ENCODE measurements around the gene CLDN22.

CLDN22 gene

DNA sequence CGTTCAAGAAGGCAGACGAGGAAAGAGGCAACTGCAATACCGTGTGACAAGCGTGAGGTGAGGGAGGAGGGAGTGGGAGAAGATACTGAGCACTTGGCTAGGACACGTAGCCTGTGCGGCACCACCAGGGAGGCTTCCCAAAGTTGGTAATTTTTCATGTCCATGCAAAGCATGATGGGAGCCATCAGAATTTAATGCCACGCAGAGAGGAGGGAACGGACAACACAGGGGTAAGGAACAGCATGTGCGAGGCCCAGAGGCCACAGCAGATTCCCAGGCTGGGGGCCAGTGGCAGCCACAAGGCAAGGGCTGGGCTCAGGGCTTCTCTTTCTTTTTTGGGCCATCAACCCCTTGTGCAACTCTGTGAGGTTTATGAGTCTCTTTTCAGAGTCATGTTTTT is 13.1 kb upstream of the CLDN22 start:
- H3K27ac ChIP-seq: no peak overlapping the region
- TF ChIP-seq, protein P1, sequence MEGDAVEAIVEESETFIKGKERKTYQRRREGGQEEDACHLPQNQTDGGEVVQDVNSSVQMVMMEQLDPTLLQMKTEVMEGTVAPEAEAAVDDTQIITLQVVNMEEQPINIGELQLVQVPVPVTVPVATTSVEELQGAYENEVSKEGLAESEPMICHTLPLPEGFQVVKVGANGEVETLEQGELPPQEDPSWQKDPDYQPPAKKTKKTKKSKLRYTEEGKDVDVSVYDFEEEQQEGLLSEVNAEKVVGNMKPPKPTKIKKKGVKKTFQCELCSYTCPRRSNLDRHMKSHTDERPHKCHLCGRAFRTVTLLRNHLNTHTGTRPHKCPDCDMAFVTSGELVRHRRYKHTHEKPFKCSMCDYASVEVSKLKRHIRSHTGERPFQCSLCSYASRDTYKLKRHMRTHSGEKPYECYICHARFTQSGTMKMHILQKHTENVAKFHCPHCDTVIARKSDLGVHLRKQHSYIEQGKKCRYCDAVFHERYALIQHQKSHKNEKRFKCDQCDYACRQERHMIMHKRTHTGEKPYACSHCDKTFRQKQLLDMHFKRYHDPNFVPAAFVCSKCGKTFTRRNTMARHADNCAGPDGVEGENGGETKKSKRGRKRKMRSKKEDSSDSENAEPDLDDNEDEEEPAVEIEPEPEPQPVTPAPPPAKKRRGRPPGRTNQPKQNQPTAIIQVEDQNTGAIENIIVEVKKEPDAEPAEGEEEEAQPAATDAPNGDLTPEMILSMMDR (conservative IDR thresholded peaks at IDR 0.05; ENCODE audit: low read depth, low read length): no peak
- H3K9ac ChIP-seq: no peak overlapping the region
- no peaks in the 10 kb centered on the region for H3K79me2 ChIP-seq (ENCODE audit: insufficient read depth, low read depth)
- no peak overlapping the region for H2AFZ ChIP-seq (ENCODE audit: low read depth)
- no peak overlapping the region for H3K4me3 ChIP-seq (IDR thresholded peaks at IDR 0.05; ENCODE audit: insufficient read depth, low read depth, low read length)
- no peaks in the 10 kb centered on the region for H4K20me1 ChIP-seq (ENCODE audit: insufficient read depth)
- no peaks in the 10 kb centered on the region for H3K36me3 ChIP-seq (ENCODE audit: insufficient read depth)
- H3K4me1 ChIP-seq (ENCODE audit: low read depth, poor library complexity, severe bottlenecking): no peaks in the 10 kb centered on the region
- no peak overlapping the region for H3K4me2 ChIP-seq
- H3K27me3 ChIP-seq (ENCODE audit: insufficient read depth, low read depth): no peaks in the 10 kb centered on the region

DNA sequence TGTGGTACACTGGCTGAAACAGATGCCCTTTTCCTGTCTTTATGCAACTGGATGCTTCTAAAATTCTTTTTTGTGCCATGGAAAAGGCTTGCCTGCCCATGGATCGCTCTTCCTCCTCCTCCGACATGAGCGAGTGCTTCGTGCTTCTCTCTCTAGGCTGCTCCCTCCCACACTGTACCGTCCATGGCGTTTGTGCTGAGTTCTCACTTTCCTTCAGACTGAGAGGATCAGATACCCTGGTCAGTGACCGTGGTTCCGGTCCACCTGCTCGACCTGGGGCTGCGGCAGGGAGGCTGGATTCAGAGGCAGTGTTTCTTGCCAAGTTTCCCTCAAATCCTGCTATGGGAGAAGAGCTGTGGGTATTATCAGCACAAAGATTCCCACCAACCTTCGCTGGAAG is 12.4 kb upstream of the CLDN22 start:
- TF ChIP-seq, protein P1 (conservative IDR thresholded peaks at IDR 0.05; ENCODE audit: low read depth, low read length): no peak
- no peak overlapping the region for H3K9ac ChIP-seq
- no peaks in the 10 kb centered on the region for H3K79me2 ChIP-seq (ENCODE audit: insufficient read depth, low read depth)
- no peaks in the 10 kb centered on the region for H3K4me1 ChIP-seq (ENCODE audit: low read depth, poor library complexity, severe bottlenecking)
- H3K27me3 ChIP-seq (ENCODE audit: insufficient read depth, low read depth): no peaks in the 10 kb centered on the region
- no peak overlapping the region for H3K4me2 ChIP-seq
- H3K36me3 ChIP-seq (ENCODE audit: insufficient read depth): no peaks in the 10 kb centered on the region
- H4K20me1 ChIP-seq (ENCODE audit: insufficient read depth): no peaks in the 10 kb centered on the region
- H3K4me3 ChIP-seq (IDR thresholded peaks at IDR 0.05; ENCODE audit: insufficient read depth, low read depth, low read length): no peak overlapping the region
- no peak overlapping the region for H2AFZ ChIP-seq (ENCODE audit: low read depth)
- no peak overlapping the region for H3K27ac ChIP-seq

DNA sequence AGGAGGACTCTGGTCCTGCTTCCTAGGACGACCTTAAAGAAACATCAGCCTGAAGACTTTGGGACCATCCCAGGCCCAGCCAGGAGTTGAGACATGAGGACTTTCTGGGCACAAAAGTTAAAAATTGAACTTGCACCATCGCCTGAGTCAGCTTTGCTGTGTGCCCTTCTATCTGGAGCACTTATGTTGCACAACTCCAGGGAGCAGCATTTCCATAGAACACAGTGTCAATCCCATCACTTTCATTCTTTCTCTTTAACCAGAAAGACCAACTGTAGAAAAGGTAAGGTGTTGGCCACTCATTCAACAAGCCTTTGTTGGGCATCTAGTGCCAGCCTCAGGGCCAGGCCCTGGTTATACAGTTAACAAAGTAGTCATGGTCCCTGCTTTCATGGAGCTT is 10.8 kb upstream of the CLDN22 start:
- Histone ChIP-seq H3K4me1 (ENCODE audit: low read depth, poor library complexity, severe bottlenecking) (no peaks in the 10 kb centered on the region), H2AFZ (ENCODE audit: low read depth) (no peak overlapping the region), H3K4me2 (no peak overlapping the region), H3K27me3 (ENCODE audit: insufficient read depth, low read depth) (no peaks in the 10 kb centered on the region), H4K20me1 (ENCODE audit: insufficient read depth) (no peaks in the 10 kb centered on the region), H3K79me2 (ENCODE audit: insufficient read depth, low read depth) (no peaks in the 10 kb centered on the region), H3K9ac (no peak overlapping the region), H3K4me3 (IDR thresholded peaks at IDR 0.05; ENCODE audit: insufficient read depth, low read depth, low read length) (no peak overlapping the region), H3K27ac (no peak overlapping the region), H3K36me3 (ENCODE audit: insufficient read depth) (no peaks in the 10 kb centered on the region)
- TF ChIP-seq, protein P1 (conservative IDR thresholded peaks at IDR 0.05; ENCODE audit: low read depth, low read length): no peak

DNA sequence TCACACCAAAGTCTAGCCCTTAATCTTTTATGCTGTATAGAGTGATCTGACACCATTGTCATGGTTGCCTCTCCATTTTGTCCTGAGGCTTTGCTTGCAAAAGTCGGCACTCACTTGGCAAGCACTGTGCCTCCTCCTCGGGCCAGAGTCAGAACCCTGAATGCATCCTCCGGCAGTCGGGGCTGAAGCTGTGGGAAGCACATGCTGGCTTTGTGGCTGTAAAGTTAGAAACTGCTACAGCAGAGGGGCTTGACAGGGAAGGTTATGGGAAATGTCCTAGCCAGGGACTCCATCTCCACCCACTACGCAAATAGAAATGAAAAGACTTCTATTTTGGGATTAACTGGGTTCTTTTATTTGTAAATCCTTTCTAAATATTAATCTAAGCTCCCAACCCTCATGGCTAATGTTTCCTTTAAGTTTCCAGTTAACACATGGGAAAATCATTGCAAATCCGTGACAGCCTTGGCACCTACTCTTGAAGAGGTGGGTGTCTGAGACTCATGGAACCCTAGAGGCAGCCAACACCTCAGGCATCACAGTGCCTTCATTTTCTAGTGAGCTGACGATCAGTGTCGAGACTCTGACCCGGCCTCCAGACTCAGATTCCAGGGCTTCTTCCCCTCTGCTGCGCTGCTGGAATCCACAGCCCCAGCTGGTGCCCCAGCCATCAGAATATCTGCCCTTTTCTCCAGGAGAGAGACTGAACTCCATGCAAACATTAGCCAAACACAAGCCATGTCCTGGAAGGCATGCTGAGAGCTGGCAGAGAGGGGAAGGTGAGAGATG is 10.1 kb upstream of the CLDN22 start:
- no peaks in the 10 kb centered on the region for H4K20me1 ChIP-seq (ENCODE audit: insufficient read depth)
- no peaks in the 10 kb centered on the region for H3K4me1 ChIP-seq (ENCODE audit: low read depth, poor library complexity, severe bottlenecking)
- H2AFZ ChIP-seq (ENCODE audit: low read depth): no peak overlapping the region
- TF ChIP-seq, protein P1 (conservative IDR thresholded peaks at IDR 0.05; ENCODE audit: low read depth, low read length): no peak
- no peak overlapping the region for H3K27ac ChIP-seq
- no peaks in the 10 kb centered on the region for H3K27me3 ChIP-seq (ENCODE audit: insufficient read depth, low read depth)
- no peak overlapping the region for H3K4me3 ChIP-seq (IDR thresholded peaks at IDR 0.05; ENCODE audit: insufficient read depth, low read depth, low read length)
- H3K9ac ChIP-seq: no peak overlapping the region
- no peak overlapping the region for H3K4me2 ChIP-seq
- no peaks in the 10 kb centered on the region for H3K79me2 ChIP-seq (ENCODE audit: insufficient read depth, low read depth)
- no peaks in the 10 kb centered on the region for H3K36me3 ChIP-seq (ENCODE audit: insufficient read depth)

All from KMS-11 (cell line).